AML-193 (cell line): ENCODE measurements around the gene VARS1.
"Not testable (repeated sequence)": the region's sequence is repeated elsewhere in the genome, so short reads cannot be mapped to it uniquely, and the experiment has no call there.

Experiments
- DNase-seq, 2 experiments: peaks; one replicate each; lab custom pipeline; 2025; lab: John Stamatoyannopoulos, UW

The VARS1 gene

GRCh38 chr6:31795616-31796298, at the start of gene VARS1:
TSS of gene VARS1 (minus strand) at chr6:31795752. CDS start at chr6:31795217, 535 bp downstream.
- peak; percentile 96 to 98 for DNase-seq

- DNase-seq, result no peak
These were observed 49.0 kb upstream of the VARS1 start for GRCh38 chr6:31844507-31844906.

- DNase-seq, result no peak
These were observed 46.5 kb upstream of the VARS1 start for GRCh38 chr6:31842053-31842452.

- not testable (repeated sequence) for DNase-seq
These were observed 44.2 kb upstream of the VARS1 start for GRCh38 chr6:31839779-31840126.

- DNase-seq, result no peak
These were observed 43.4 kb upstream of the VARS1 start for GRCh38 chr6:31838968-31839367.

GRCh38 chr6:31838114-31838553, 42.6 kb upstream of the VARS1 start:
- not testable (repeated sequence) for DNase-seq

GRCh38 chr6:31837369-31838113, 42.0 kb upstream of the VARS1 start:
- peak; percentile 48 for DNase-seq

- DNase-seq, result peak in 1 of 2 experiments; percentile 29
These were observed 41.2 kb upstream of the VARS1 start for GRCh38 chr6:31836474-31837368.

GRCh38 chr6:31836047-31836473, 40.5 kb upstream of the VARS1 start:
- no peak for DNase-seq

- peak; percentile 92 to 93 for DNase-seq
These were observed 39.1 kb upstream of the VARS1 start for GRCh38 chr6:31834367-31835250.

- DNase-seq, result no peak
These were observed 36.0 kb upstream of the VARS1 start for GRCh38 chr6:31831350-31832215.

GRCh38 chr6:31830886-31831335, 35.4 kb upstream of the VARS1 start:
- DNase-seq, result no peak

GRCh38 chr6:31829633-31830283, 34.2 kb upstream of the VARS1 start:
- peak; percentile 66 to 72 for DNase-seq

GRCh38 chr6:31827286-31828079, 31.9 kb upstream of the VARS1 start, which contains the start of gene HSPA1B:
TSS of gene HSPA1B (plus strand) at chr6:31827738. CDS start at chr6:31827951, 213 bp downstream.
- no peak for DNase-seq

GRCh38 chr6:31826793-31827285, 31.3 kb upstream of the VARS1 start:
- no peak for DNase-seq

GRCh38 chr6:31825553-31825952, 30.0 kb upstream of the VARS1 start:
- no peak for DNase-seq

GRCh38 chr6:31823592-31824196, 28.1 kb upstream of the VARS1 start:
- DNase-seq, result not testable (repeated sequence)
